Activated naive CD4-positive, alpha-beta T cell (primary cell): ENCODE data around the gene PNPLA7.
A peak's percentile ranks its signal among the peaks of the same experiment; 100 is the strongest.
"Not testable (repeated sequence)": the region's sequence is repeated elsewhere in the genome, so short reads cannot be mapped to it uniquely, and the experiment has no call there.

Experiments
- DNase-seq, 4 experiments: peaks; one replicate each; lab custom pipeline; 2025; lab: John Stamatoyannopoulos, UW

The PNPLA7 gene

DNA sequence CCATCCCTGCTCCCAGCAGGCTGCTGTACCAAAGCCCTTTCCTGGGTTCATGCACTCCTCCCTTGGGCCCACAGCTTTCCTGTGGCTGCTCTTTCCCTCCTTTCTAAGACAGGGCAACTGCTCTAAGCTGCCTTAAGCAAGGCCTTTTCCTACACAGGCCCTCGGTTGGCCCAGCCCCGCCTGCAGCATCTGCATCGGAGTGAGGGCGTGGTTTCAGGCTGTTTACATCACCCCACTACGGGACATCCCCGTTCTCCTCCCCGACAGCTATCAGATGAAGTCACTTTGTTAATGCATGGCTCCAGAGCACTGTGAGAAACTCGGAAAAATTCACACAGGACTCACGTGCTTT, 25.1 kb upstream of the PNPLA7 start:
- no peak for DNase-seq

DNA sequence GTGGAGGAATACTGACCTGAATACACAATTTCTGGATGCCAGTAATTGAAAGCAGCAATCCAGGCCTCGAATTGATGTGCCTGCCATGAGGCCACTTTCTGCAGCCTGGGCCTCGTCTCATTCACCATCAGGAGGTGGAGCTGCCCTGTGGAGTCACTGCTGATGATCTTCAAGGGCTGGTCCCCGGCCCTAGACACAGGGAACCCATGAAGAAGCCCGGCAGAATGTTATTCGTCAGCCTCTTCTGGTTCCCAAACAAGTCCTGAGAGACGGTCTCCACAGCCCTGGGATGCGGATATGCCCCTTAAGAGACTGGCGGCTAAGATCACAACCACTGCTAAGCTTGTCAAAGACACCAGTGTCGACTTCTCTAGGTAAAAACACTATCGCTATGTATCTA, 24.0 kb upstream of the PNPLA7 start:
- DNase-seq = no peak

DNA sequence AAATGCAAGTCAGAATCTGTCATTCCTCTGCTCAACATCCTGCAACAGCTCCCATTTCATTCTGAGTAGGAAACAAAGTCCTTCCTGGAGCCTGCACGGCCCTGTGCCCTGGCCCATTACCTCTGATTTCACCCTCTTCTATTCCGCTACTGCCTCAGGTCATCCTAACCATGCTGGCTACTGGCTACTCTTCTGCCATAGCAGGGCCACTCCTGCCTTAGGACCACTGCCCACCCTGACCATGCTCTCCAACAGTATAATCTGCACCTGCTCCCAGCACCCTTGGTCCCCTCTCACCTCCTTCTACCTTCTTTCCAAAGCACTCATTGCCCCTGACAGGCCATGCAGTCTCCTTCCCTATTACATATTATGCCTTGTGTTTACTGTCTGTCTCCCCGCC, 20.4 kb upstream of the PNPLA7 start:
- no peak for DNase-seq

DNA sequence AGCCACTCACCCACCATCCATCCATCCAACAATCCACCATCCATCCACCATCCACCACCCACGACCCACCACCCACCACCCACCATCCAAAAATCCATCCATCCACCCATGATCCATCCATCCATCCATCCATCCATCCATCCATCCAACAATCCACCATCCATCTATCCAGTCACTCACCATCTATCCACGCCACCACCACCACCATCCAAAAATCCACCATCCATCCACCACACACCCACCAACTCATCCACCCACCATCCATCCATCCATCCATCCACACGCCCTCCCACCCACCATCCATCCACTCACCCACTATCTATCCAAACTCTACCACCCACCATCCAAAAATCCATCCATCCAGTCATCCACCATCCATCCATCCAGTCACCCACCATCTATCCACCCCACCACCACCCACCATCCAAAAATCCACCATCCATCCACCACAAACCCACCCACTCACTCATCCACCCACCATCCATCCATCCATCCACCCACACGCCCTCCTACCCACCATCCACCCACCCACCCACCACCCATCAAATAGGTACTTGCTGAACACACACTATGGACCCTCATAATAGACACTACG, 19.5 kb upstream of the PNPLA7 start:
- DNase-seq = no peak

DNA sequence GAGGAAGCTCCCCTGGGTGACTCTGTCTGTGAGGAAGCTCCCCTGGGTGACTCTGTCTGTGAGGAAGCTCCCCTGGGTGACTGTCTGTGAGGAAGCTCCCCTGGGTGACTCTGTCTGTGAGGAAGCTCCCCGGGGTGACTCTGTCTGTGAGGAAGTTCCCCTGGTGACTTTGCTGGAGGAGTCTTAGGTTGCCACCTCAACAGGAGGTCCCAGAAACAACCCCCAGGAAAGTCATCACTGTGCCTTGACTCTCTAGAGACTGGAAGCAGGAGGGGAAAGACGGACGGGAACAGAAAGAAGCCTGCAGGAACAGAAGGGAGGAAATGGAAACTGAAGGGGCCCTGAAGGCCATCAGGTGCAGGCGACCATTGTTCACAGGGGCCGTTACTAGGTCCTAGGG, 18.2 kb upstream of the PNPLA7 start:
- not testable (repeated sequence) for DNase-seq

DNA sequence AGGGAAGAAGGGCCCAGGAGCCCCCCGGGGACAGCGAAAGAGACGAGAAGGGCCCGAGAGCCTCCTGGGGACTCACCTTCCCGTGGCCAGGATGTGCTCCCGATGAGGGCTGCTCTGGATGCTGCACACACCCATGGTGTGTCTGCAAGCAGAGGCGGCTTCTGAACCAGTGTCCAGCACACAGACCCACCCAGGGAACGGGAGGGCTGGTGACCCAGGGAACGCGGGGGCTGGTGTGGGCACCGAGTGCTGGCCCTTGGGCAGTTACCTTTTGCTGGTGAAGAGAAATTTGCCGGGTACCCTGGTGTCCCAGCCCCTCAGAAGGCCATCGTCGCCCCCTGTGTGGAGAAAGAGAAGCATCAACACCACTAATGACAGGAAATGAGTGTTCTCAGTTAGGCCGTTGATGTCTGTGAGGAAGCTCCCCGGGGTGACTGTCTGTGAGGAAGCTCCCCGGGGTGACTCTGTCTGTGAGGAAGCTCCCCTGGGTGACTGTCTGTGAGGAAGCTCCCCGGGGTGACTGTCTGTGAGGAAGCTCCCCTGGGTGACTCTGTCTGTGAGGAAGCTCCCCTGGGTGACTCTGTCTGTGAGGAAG, 14.7 kb upstream of the PNPLA7 start:
- no peak for DNase-seq

DNA sequence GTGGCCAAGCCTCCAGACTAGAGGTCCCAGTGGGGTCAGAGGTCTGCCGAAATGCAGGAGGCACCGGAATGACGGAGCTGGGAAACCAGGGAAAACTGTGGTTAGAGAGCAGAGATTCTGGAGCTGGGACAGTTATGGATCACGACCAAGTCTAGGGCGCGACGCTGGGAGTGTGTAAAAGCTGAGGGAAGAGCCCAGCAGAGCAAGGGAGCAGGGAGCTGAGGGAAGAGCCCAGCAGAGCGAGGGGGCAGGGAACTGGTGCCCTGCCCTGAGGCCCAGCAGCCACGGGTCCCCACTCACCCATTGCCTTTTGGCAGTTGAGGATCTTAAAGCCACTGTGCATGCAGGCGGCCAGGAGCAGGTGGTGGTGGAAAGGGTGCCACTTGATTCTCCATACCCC, 13.9 kb upstream of the PNPLA7 start:
- DNase-seq = no peak

- no peak for DNase-seq
Measured at GRCh38 chr9:137558127-137558526, 7.9 kb upstream of the PNPLA7 start.

DNA sequence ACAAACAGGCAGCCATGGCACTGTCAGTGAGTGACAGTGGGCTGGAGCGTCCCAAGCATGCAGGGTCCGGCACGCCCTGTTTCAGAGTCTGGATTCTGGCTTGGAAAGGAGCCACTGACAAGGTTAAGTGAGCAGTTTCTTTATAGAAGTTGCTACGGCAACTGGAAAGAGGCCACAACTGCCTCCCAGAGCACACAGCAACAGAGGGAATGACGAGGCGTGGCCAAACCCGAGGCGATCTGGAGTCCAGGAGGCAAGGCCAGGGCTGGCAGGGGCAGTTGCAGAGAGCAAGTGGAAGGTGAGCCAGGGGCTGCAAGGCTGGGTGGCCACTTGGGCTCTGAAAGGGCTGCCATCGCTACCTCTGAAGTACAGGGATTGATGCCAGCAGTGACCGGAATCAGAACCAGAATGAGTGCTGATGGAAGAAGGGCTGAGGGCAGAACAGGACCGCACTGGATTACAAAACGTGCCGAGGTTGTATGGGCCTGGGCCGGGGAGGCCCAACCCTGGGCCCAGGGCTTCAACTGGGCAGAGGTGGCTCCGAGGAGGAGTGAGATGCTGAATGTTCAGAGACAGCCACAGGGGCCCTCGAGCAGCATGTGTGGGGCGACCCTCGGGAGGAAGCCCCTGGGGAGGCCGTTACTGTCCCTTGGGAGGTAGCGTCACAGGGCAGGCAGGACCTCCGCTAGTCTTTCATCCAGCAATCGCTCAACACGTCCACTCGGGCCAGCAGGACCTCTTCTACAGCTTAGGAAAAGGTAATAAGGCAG, 6.1 kb upstream of the PNPLA7 start:
- no peak for DNase-seq

GRCh38 chr9:137555179-137555578, 5.0 kb upstream of the PNPLA7 start:
- no peak for DNase-seq

DNA sequence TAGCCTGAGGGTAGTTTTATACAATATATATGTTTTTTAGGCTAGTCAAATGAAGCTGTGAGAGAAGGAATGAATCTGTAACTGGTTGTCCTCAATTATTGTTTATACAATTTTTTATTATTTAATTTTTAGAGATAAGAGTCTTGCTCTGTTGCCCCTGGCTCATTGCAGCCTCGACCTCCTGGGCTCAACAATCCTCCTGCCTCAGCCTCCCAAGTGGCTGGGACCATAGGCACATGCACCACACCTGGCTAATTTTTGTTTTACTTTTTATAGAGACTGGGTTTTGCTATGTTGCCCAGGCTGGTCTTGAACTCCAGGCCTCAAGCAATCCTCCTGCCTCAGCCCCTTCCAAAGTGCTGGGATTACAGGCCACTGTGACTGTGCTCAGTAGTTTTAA, 4.1 kb upstream of the PNPLA7 start:
- no peak for DNase-seq

- DNase-seq = not testable (repeated sequence)
Measured at GRCh38 chr9:137553654-137554053, 3.5 kb upstream of the PNPLA7 start.

- DNase-seq = no peak
Measured at GRCh38 chr9:137552022-137552768, 2.0 kb upstream of the PNPLA7 start.

GRCh38 chr9:137551264-137552021, 1.2 kb upstream of the PNPLA7 start, which contains the start of gene MRPL41:
TSS of gene MRPL41 (plus strand) at chr9:137551879. CDS start at chr9:137552082, 203 bp downstream.
- peak; percentile 54 to 85 (median 72) for DNase-seq

DNA sequence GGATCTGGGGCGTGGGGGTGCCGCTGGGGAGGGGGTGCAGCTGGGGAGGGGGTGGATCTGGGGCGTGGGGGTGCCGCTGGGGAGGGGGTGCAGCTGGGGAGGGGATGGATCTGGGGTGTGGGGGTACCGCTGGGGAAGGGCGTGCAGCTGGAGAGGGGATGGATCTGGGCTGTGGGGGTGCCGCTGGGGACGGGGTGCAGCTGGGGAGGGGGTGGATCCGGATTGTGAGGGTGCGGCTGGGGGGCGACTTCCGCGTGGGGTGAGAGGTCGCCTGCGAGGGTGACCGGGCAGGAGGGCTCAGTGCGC, 709 bp upstream of the PNPLA7 start:
- DNase-seq = not testable (repeated sequence)

DNA sequence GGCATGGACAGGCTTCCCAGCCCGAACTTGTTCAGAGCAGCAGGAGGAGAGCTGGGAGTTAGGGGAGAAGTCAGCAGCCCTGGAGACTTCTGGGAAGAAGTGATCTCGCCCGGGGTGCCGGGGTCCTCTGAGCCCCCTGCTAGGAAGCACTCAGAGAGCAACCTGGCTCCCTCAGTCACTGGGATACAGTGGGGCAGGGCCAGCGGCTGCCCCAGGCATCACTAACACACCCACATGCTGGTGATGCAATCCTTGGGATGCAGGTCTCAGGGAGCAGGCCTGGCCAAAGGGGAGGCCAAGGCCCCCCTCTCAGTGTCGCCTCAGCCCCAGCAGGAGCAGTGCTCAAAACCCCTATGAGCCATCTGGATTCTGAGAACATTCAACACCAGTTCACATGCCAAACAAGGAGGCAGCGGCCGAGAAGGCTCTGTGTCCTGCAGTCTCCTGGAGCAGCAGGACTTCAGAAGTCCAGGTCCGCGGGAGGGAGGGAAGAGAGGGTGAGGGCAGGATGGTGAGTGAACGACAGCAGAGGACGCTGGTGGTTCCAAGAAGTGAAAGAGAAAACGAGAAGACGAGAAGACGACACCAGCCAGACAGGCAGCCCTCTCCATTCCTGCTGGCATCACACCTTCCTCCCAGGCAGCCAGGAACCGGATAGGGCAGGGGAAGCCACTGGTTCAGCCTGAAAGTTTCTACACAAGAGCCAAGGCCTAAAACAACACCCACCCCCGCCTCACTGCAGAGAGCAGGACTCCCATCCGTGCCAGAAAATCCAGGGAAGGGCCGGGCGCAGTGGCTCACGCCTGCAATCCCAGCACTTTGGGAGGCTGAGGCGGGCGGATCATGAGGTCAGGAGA, 2.3 kb downstream of the PNPLA7 start:
- DNase-seq = no peak

DNA sequence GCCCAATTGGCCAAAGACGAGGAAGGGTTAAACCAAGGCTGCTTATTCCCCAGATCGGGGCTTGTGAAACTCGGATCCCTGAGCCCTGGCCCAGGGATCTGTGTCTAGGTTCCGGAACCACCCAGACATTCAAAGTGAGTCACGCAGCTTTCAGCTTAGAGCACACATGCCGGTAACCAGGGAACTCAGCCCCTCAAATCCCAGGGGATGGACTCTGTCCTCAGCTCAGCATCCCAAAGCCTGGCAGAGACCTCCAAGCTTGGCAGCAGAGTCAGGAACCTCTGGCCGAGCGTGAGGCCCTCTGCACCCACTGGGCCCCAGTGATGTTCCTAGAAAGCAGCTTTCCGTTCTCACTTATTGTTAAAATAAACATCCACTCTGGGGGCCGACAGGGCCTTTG, 5.1 kb downstream of the PNPLA7 start:
- DNase-seq = no peak

DNA sequence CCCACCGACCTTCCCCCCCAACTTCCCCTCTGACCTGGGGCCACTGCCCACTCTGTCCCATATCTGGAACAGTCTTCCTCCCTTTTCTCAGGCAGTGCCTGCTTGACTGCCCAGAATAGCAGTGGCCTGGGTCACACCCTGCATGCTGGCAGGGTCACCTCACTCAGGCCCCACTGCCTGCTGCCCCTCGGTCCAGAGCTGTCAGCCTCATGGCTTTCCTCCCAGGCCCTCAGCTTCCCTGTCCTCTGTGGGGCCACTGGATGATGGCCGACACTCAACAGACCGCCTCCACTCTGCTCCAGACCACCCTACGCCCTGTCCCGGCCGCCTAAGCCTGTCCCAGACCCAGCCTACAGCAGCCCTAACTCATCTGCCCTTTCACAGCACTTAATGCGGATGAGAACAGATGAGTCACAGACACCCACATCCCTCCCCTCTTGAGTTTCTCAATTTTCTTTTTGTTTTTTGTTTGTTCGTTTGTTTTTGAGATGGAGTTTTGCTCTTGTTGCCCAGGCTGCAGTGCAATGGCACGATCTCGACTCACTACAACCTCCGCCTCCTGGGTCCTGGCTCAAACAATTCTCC, 5.9 kb downstream of the PNPLA7 start:
- no peak for DNase-seq

DNA sequence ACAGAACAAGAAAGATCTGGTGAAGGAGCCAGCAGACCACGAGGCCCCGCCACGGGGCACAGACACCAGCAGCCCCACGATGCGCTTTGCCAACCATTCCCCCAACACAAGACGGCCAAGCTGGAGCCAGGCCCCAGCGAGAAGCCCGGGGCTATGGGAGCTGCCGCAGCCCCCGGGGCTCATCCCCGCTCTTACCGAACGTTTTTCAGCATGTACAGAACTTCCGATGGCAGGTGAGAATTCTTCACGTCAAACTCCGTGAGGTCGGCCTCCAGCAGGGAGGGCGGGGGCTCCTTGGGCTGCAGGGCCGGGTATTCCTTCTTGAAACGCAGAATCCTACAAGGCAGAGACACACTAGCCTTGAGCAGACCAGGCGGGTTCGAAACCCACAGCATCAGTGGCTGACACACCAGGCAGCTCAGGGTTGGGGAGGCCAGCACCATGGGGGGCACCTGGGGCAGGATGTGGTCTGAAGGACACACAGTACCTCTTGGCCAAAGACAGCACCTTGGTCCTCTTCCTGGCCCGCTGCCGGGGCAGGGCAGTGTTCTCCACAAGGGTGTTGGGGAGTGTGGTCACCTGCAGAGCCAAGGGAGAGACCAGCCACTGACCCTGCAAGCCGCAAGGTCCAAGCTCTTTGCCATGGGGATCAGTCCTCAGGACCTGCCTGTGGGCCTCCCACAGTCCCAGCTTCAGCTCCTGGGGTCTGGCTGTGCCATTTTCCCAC, 6.8 kb downstream of the PNPLA7 start:
- DNase-seq = no peak

DNA sequence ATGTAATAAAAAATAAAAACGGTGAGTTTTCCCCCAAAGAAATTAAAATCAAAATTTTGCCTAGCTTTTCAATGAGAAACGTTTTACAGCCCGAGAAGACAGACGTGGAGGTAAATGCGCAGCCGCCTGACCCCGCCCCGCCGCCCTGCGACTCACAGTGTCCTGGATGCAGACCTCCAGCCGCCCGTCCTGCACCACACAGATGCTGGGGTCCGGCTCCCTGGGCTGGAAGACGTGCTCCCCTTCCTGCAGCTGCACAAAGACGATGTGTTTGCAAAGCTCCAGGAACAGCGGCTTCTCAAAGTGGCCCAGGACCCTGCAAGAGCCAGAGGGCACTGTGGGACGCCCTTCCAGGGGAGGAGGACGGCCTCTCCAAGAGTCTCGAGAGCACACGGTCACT, 7.7 kb downstream of the PNPLA7 start:
- no peak for DNase-seq
